Measurements from ENCODE around the gene CLEC4G.

DNA sequence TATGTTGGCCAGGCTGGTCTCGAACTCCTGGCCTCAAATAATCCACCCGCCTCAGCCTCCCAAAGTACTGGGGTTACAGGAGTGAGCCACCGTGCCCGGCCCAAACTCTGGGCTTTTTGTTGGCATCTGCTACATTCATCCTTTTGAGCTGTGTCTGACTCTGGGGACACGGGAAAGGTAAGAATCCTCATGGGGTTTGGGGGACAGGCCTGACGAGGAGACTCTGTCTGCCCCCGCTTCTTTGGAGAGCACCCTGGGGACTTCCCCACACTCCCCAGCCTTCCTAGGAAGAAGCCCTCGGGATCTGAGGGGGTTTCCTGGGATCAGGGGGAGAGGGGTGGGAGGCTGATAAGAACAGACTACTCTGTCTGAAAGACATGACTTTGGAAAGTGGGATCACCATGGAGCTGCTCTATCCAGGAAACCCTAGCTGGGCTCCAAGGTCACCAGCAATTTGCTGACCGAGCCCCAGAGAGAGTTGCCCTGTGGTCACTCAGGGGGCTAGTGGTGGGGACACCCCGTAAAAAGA, 21.9 kb downstream of the CLEC4G start:
- TF ChIP-seq CBX2 (IDR thresholded peaks at IDR 0.05; ENCODE audit: insufficient read depth, low read length, poor library complexity, severe bottlenecking) (no peak), CTCF (IDR thresholded peaks at IDR 0.05 in 2 of 3, conservative IDR thresholded peaks at IDR 0.05 in 1 of 3; ENCODE audit: insufficient read depth in 2 of 3, low read depth in 1 of 3, low read length in 3 of 3) (no peak), TBP (optimal IDR thresholded peaks at IDR 0.05; ENCODE audit: low read depth, low read length) (no peak), TEAD4 (IDR thresholded peaks at IDR 0.05; ENCODE audit: low read length) (no peak), TEAD4 (CRISPR knock-in tag; IDR thresholded peaks at IDR 0.05; ENCODE audit: borderline replicate concordance) (no peak)
